H9 (cell line): ENCODE measurements around the gene TMEM106C. TPM values are rescaled to one million over a fixed set of nuclear protein-coding genes. Genes with fewer than 3 reads are reported as not detected.

ENCODE experiments used
- DNase-seq: peaks from one replicate; pipeline ENCODE4 v3.0.0-alpha.2; 2017
- H2AFZ ChIP-seq: one replicate; pipeline ENCODE4 v1.6.1; 2013; ENCODE audit warnings: mild to moderate bottlenecking, low read length, control low read depth, moderate library complexity
- H2AK5ac ChIP-seq: 2 replicates; pipeline ENCODE4 v1.6.1; 2013; ENCODE audit warnings: low read length, control low read depth, mixed read lengths; ENCODE audit not compliant: insufficient read length
- H2BK120ac ChIP-seq: one replicate; pipeline ENCODE4 v1.6.1; 2013; ENCODE audit warnings: low read depth, mild to moderate bottlenecking, low read length, control low read depth, inconsistent platforms; ENCODE audit not compliant: poor library complexity, severe bottlenecking
- H2BK12ac ChIP-seq: 2 replicates; pipeline ENCODE4 v1.6.1; 2013; ENCODE audit warnings: low read length, control low read depth, mixed read lengths, low read depth; ENCODE audit not compliant: insufficient read length
- H2BK15ac ChIP-seq: 2 replicates; pipeline ENCODE4 v1.6.1; 2013; ENCODE audit warnings: low read depth, low read length, control low read depth
- H2BK20ac ChIP-seq: one replicate; pipeline ENCODE4 v1.6.1; 2013; ENCODE audit warnings: low read depth, mild to moderate bottlenecking, low read length, control low read depth, inconsistent platforms; ENCODE audit not compliant: poor library complexity, severe bottlenecking
- H2BK5ac ChIP-seq: 2 replicates; pipeline ENCODE4 v1.6.1; 2013; ENCODE audit warnings: low read length, control low read depth, mixed read lengths; ENCODE audit not compliant: insufficient read length
- H3K14ac ChIP-seq: 2 replicates; pipeline ENCODE4 v1.6.1; 2013; ENCODE audit warnings: low read length, control low read depth; ENCODE audit not compliant: insufficient read depth
- H3K18ac ChIP-seq: 2 replicates; pipeline ENCODE4 v1.6.1; 2013; ENCODE audit warnings: low read depth, mild to moderate bottlenecking, mixed read lengths, low read length, control low read depth; ENCODE audit not compliant: insufficient read length
- H3K23ac ChIP-seq: 2 replicates; pipeline ENCODE4 v1.6.1; 2013; ENCODE audit warnings: low read length, control low read depth, mixed read lengths, low read depth; ENCODE audit not compliant: insufficient read length
- H3K23me2 ChIP-seq: 2 replicates; pipeline ENCODE4 v1.6.1; 2013; ENCODE audit warnings: low read depth, mild to moderate bottlenecking, mixed read lengths, low read length, control low read depth; ENCODE audit not compliant: insufficient read length, poor library complexity, severe bottlenecking
- H3K27ac ChIP-seq: 2 replicates; pipeline ENCODE4 v1.5.1; 2013; ENCODE audit warnings: low read length, control low read depth, mixed read lengths, low read depth; ENCODE audit not compliant: insufficient read length
- H3K27me3 ChIP-seq: 2 replicates; pipeline ENCODE4 v1.6.1; 2013; ENCODE audit warnings: low read length, control low read depth, inconsistent platforms; ENCODE audit not compliant: insufficient read depth
- H3K4ac ChIP-seq: 2 replicates; pipeline ENCODE4 v1.6.1; 2013; ENCODE audit warnings: low read depth, mild to moderate bottlenecking, control low read depth, inconsistent platforms, low read length, moderate library complexity
- H3K4me1 ChIP-seq: 2 replicates; pipeline ENCODE4 v1.6.1; 2013; ENCODE audit warnings: low read length, control low read depth, inconsistent platforms; ENCODE audit not compliant: insufficient read depth
- H3K4me2 ChIP-seq: 2 replicates; pipeline ENCODE4 v1.6.1; 2013; ENCODE audit warnings: low read length, control low read depth, mixed read lengths; ENCODE audit not compliant: insufficient read length, insufficient read depth
- H3K56ac ChIP-seq: 2 replicates; pipeline ENCODE4 v1.6.1; 2013; ENCODE audit warnings: low read depth, mild to moderate bottlenecking, mixed read lengths, low read length, control low read depth; ENCODE audit not compliant: insufficient read length
- H3K79me1 ChIP-seq: 2 replicates; pipeline ENCODE4 v1.6.1; 2013; ENCODE audit warnings: low read depth, mild to moderate bottlenecking, moderate library complexity, low read length, control low read depth, inconsistent platforms; ENCODE audit not compliant: insufficient read depth, poor library complexity, severe bottlenecking
- H3K79me2 ChIP-seq: 2 replicates; pipeline ENCODE4 v1.6.1; 2013; ENCODE audit warnings: low read length, control low read depth, inconsistent platforms; ENCODE audit not compliant: insufficient read depth
- H3K9ac ChIP-seq: 2 replicates; pipeline ENCODE4 v1.6.1; 2013; ENCODE audit warnings: low read length, control low read depth, mixed read lengths; ENCODE audit not compliant: insufficient read length; ENCODE audit errors: extremely low read depth
- H3K9me3 ChIP-seq: one replicate; pipeline ENCODE4 v1.6.1; 2013; ENCODE audit warnings: low read depth, low read length, inconsistent platforms; ENCODE audit not compliant: control insufficient read depth
- H3T11ph ChIP-seq: one replicate; pipeline ENCODE4 v1.6.1; 2013; ENCODE audit warnings: mild to moderate bottlenecking, low read length, control low read depth, inconsistent platforms
- H4K20me1 ChIP-seq: one replicate; pipeline ENCODE4 v1.6.1; 2013; ENCODE audit not compliant: control insufficient read depth, insufficient read length, insufficient read depth
- H4K5ac ChIP-seq: 2 replicates; pipeline ENCODE4 v1.6.1; 2013; ENCODE audit warnings: low read depth, mild to moderate bottlenecking, mixed read lengths, low read length, control low read depth; ENCODE audit not compliant: insufficient read length
- H4K8ac ChIP-seq: replicated peaks from 2 replicates; pipeline ENCODE4 v1.6.1; 2013; ENCODE audit warnings: low read length, control low read depth, mixed read lengths, low read depth; ENCODE audit not compliant: insufficient read length
- H4K91ac ChIP-seq: 2 replicates; pipeline ENCODE4 v1.6.1; 2013; ENCODE audit warnings: low read depth, mild to moderate bottlenecking, moderate library complexity, mixed read lengths, low read length, control low read depth; ENCODE audit not compliant: insufficient read length
- H3K27ac Mint-ChIP-seq, 3 experiments: 2 replicates in 2 of 3; 3 replicates in 1 of 3; pipeline ENCODE4 v1.8.0; 2020 to 2021; ENCODE audit warnings: mixed read lengths in 3 of 3, mild to moderate bottlenecking in 1 of 3, moderate library complexity in 1 of 3
- H3K27me3 Mint-ChIP-seq: 2 replicates; pipeline ENCODE4 v1.8.0; 2021; ENCODE audit warnings: low read depth, mild to moderate bottlenecking, moderate library complexity, mixed read lengths
- H3K36me3 Mint-ChIP-seq, 3 experiments: 2 replicates in 2 of 3; 3 replicates in 1 of 3; pipeline ENCODE4 v1.8.0; 2020 to 2021; ENCODE audit warnings: low read depth in 3 of 3, mixed read lengths in 3 of 3; ENCODE audit not compliant: insufficient read depth in 1 of 3
- H3K4me1 Mint-ChIP-seq, 2 experiments: 2 replicates each; pipeline ENCODE4 v1.8.0; 2020; ENCODE audit warnings: mixed read lengths in 2 of 2
- H3K4me3 Mint-ChIP-seq, 2 experiments: 2 replicates in 1 of 2; 3 replicates in 1 of 2; pipeline ENCODE4 v1.8.0; 2020 to 2021; ENCODE audit warnings: mild to moderate bottlenecking in 2 of 2, mixed read lengths in 2 of 2, moderate library complexity in 1 of 2
- H3K9me3 Mint-ChIP-seq, 2 experiments: 2 replicates in 1 of 2; 3 replicates in 1 of 2; pipeline ENCODE4 v1.8.0; 2020; ENCODE audit warnings: mild to moderate bottlenecking in 2 of 2, mixed read lengths in 2 of 2, moderate library complexity in 1 of 2
- CTCF ChIP-seq: fragments of 200-600 bp; sonication (generic); conservative IDR thresholded peaks from 3 replicates; pipeline ENCODE4 v1.8.0; 2021; ENCODE audit warnings: antibody characterized with exemption, mild to moderate bottlenecking
- WGBS: extraction: QIAGEN DNeasy Blood & Tissue Kit; methylation state at CpG from one replicate; pipeline ENCODE4 v1.1.7; 2013; ENCODE audit warnings: missing lambda C conversion rate, low lambda C conversion rate, mixed read lengths; ENCODE audit not compliant: insufficient read length; ENCODE audit errors: extremely low coverage; 5-methylcytosine and 5-hydroxymethylcytosine counted together
- total RNA-seq: library from RNA; stranded (reverse); gene quantifications from 2 replicates; pipeline ENCODE4 v1.2.1, GENCODE V29; 2021

The TMEM106C gene
- total RNA-seq, 1 experiment from 2014 or later, result 43.7 TPM

DNA sequence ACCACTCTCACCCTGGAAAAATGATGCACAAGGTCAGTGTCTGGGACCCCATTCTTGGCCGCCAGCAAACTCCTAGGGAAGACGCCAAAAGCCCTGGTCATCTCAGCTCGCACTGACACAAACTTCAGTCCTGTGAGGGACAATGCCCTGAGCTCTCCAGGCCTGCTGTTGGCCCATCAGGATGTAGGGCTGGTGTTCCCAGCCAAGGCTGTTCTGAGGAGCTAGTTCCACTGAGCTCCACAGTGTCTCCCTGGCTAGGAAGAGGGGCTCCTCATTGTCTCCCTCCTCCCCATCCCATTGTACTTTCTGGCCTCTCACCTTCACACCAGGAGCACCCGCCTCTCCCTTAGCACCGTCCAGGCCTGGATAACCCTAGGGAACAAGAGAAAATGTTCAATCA, 30.1 kb downstream of the TMEM106C start:
- H2BK12ac ChIP-seq, result no peak overlapping the region
- no peak overlapping the region for H3K27ac Mint-ChIP-seq
- TF ChIP-seq CTCF, result no peak
- no peak overlapping the region for H3K4ac ChIP-seq
- H3K36me3 Mint-ChIP-seq, result no peaks in the 10 kb centered on the region
- H2AFZ ChIP-seq, result no peak overlapping the region
- H2BK120ac ChIP-seq, result no peak overlapping the region
- peaks cover 10% of the 10 kb centered on the region; the same call in 1 of the 2 replicates for H3K27me3 ChIP-seq
- H3K23ac ChIP-seq, result no peak overlapping the region
- no peak overlapping the region for H4K8ac ChIP-seq
- no peaks in the 10 kb centered on the region for H3K9me3 Mint-ChIP-seq
- H3K56ac ChIP-seq, result no peak overlapping the region
- peaks cover 99% of the 10 kb centered on the region for H3K27me3 Mint-ChIP-seq
- WGBS, result no CpG with 5 or more reads among the region's 5 CpGs
- H2AK5ac ChIP-seq, result no peak overlapping the region
- H3K23me2 ChIP-seq, result no peaks in the 10 kb centered on the region
- H3K4me2 ChIP-seq, result no peak overlapping the region
- H3K9ac ChIP-seq, result no peak overlapping the region
- H4K91ac ChIP-seq, result no peak overlapping the region
- H3T11ph ChIP-seq, result no peak overlapping the region
- no peak overlapping the region for H3K14ac ChIP-seq
- no peak overlapping the region for H2BK15ac ChIP-seq
- H3K9me3 ChIP-seq, result no peaks in the 10 kb centered on the region
- no peak overlapping the region for H2BK20ac ChIP-seq
- no peaks in the 10 kb centered on the region for H3K79me2 ChIP-seq
- H4K20me1 ChIP-seq, result no peaks in the 10 kb centered on the region
- no peak for DNase-seq
- H3K27ac ChIP-seq, result no peak overlapping the region
- no peak overlapping the region for H3K4me3 Mint-ChIP-seq
- no peak overlapping the region for H4K5ac ChIP-seq
- peaks cover 9 to 19% of the 10 kb centered on the region in 2 experiments for H3K4me1 Mint-ChIP-seq
- H3K79me1 ChIP-seq, result no peaks in the 10 kb centered on the region
- H2BK5ac ChIP-seq, result no peak overlapping the region
- no peak overlapping the region for H3K18ac ChIP-seq
- no peaks in the 10 kb centered on the region for H3K4me1 ChIP-seq
